H1 (cell line): ENCODE results near the gene SH2D4B. TPM values are rescaled to one million over a fixed set of nuclear protein-coding genes. Genes with fewer than 3 reads are reported as not detected.

Experiments
- HDAC6 ChIP-seq: IDR thresholded peaks from one replicate; pipeline ENCODE4 v1.7.1; 2012; ENCODE audit warnings: low read depth, mild to moderate bottlenecking, inconsistent platforms, low read length, moderate library complexity
- SIX5 ChIP-seq: IDR thresholded peaks from 2 replicates; pipeline ENCODE4 v1.6.1; 2011; ENCODE audit warnings: mild to moderate bottlenecking, low read depth, low read length
- polyA plus RNA-seq, 7 experiments: library from polyadenylated mRNA; depleted of rRNA in 3 of 7; stranded (reverse) in 5 of 7; unstranded in 2 of 7; fragments of >200 nt in 5 of 7; fragments of 200-250 nt in 2 of 7; gene quantifications; 1 replicate in 5 of 7; 2 replicates in 1 of 7; 4 replicates in 1 of 7; pipeline versions ENCODE4 v1.2.1 to v1.2.3, GENCODE V29; 2011 to 2013; ENCODE audit warnings: missing spikeins in 2 of 7, mixed read lengths in 2 of 7
- total RNA-seq: library from RNA; stranded (reverse); fragmentation: NEBNext Ultra II Directional; extraction: Animal tissue kit (Norgen Biotek cat#: 25700); gene quantifications from 2 replicates; pipeline ENCODE4 v1.2.1, GENCODE V29; 2021

SH2D4B gene
- total and polyA plus RNA-seq, 2 of the 8 experiments (the other 6 are each of a cell fraction or from before 2014, with no cell fraction given), result 0.06 to 0.13 TPM

DNA sequence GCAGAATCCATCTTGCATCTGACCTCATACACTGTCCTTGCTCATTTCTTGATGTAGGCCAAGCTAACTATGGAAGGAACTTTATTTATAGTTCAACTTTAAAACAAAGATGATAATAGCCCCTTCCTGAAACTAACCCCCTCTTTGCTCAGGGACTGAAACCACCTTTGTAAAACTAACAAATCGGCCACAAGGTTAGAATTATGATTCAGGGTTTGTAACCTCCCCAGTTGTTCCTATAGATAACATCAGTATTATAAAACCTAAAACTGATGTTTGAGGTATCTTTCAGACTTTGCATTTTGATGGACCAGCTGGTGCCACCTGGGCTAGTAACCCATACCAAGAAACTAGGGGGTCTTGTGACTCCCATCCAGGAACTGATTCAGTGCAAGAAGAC lies 143.4 kb downstream of the SH2D4B start (continued):
- TF ChIP-seq HDAC6 (no peak), SIX5 (no peak)
